GM19467 (cell line): Measurements from ENCODE around the gene C16orf46.
A peak's percentile ranks its signal among the peaks of the same experiment; 100 is the strongest.

Experiments used
- ATAC-seq: cut with Tn5 transposase; IDR thresholded peaks from one replicate; pipeline ENCODE4 v1.9.1; 2021; ENCODE audit warnings: mild to moderate bottlenecking, moderate library complexity; ENCODE audit not compliant: unreplicated experiment

Gene C16orf46

DNA sequence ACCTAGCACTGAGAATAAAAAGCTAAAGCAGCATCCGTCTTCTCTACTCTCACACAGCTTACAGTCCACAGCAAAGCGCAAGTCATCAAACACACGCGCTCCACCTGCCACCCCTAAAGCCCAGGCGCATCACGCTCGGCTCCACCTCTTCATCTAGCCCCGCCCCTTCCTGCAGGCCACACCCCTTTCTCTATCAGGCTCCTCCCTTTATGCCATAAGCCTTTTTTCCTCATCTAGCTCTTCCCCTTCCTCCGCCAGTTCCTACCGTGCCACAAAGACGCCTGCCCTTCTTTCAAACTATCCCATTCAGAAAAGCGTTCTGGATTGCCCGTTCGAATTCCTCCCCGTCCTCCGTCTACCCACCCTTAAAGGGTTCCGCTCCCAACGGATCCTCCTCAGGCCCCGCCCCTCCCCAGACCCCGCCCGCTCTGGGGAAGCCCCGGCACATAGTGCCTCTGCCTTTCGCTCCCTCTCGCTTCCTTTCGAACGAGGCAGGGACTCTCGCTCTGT is 417 bp downstream of the C16orf46 start:
- peak; percentile 79 for ATAC-seq

- ATAC-seq: no peak
Observed at GRCh38 chr16:81073560-81074330, 3.3 kb downstream of the C16orf46 start.

GRCh38 chr16:81071805-81072204 is 5.2 kb downstream of the C16orf46 start:
- ATAC-seq: no peak

- no peak for ATAC-seq
Observed at GRCh38 chr16:81070979-81071378, 6.1 kb downstream of the C16orf46 start.

DNA sequence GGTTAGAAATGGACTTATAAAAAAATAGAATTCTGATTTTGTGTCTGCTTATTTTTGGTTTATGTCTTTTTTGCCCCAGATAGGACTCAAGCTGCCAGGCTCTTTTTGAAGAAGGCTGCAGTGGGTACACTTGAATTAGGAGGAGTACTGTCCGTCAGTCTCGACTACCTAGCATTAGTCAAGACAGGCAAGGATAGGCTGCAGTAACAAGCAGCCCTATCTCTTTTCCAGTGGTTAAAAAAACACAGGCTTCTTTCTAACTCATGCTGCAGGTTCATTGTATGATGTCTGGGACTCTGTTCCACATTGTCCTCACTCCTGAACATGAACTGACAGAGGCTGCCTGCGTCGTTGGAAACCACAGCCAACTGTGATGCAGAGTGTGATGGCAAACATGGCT is 8.0 kb downstream of the C16orf46 start:
- ATAC-seq: no peak

DNA sequence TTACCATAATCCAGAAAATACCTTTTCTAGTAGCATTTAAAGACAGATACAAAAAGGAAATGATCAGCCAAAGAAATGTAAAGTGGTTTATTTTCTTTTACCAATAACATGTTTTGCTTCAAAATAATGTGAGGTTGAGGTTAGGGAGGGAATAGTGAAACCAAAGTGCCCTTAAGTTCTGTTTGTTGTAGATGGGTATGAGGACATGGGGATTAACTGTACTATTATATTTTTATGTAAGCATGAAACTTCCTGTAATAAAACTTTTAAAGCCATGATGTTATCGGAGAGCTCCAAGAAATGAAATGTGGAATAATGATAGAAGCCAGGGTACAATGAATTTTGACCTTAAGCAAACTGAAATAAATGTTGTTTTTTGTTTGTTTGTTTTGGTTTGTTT is 9.9 kb downstream of the C16orf46 start:
- no peak for ATAC-seq

- no peak for ATAC-seq
Observed at GRCh38 chr16:81066681-81067080, 10.4 kb downstream of the C16orf46 start.

- no peak for ATAC-seq
Observed at GRCh38 chr16:81061871-81062608, 15.0 kb downstream of the C16orf46 start.

GRCh38 chr16:81061307-81061640 is 15.8 kb downstream of the C16orf46 start:
- no peak for ATAC-seq

DNA sequence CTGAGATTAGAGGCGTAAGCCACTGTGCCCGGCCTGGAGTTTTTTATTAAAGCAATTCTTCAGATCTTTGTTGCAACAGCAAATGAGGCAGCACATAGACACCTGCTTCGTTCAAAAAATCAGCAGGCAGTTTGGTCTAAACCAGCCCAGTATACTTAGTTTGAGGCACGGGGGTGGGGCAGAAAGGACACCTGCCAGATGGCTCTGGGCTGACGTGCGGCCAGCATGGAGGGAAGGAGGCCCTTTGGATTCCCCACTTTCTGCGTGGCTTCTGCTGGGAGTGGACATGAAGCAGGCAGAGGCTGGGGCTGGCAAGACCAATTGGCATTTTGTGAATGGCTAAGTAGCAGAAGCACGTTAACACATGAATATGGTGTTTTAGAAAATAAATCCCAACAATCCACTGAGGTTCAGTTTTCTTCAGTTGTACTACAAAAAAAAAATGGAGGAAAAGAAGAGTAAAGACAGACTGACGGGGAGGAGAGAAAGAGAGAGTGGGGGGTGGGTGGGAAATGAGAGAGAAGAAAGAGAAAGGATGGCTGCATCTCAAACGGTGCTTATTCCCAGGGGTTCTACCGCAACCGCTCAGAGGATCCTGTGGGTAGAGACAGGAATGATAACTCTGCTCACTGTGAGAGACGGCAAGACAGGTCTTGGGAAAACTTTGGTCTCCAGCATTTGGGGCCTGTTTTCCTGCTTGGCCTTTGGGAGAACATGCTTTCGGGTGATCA is 16.3 kb downstream of the C16orf46 start:
- no peak for ATAC-seq

- no peak for ATAC-seq
Observed at GRCh38 chr16:81053761-81054160, 23.3 kb downstream of the C16orf46 start.

- ATAC-seq: no peak
Observed at GRCh38 chr16:81042821-81043220, 34.2 kb downstream of the C16orf46 start.

GRCh38 chr16:81041696-81042095 is 35.3 kb downstream of the C16orf46 start:
- no peak for ATAC-seq

- no peak for ATAC-seq
Observed at GRCh38 chr16:81040842-81041241, 36.2 kb downstream of the C16orf46 start.

DNA sequence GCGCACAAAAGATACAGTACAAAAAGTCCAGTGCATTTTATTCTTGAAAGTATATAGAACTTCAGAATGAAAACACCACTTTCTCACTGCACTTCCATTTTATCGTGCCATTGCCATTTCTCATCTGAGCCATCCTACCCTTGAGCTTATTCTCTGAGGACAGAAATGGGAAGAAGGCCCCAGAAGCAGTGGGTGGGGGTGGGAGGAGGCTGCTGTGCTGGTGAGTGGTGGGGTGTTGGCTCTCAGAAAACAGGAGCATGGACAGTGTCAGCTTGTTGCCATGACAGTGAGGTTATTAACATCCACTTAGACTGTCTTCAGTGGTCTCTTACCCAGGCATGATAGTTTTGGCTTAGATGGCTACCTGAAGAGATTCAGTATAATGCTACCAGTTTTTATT is 36.9 kb downstream of the C16orf46 start:
- ATAC-seq: no peak

DNA sequence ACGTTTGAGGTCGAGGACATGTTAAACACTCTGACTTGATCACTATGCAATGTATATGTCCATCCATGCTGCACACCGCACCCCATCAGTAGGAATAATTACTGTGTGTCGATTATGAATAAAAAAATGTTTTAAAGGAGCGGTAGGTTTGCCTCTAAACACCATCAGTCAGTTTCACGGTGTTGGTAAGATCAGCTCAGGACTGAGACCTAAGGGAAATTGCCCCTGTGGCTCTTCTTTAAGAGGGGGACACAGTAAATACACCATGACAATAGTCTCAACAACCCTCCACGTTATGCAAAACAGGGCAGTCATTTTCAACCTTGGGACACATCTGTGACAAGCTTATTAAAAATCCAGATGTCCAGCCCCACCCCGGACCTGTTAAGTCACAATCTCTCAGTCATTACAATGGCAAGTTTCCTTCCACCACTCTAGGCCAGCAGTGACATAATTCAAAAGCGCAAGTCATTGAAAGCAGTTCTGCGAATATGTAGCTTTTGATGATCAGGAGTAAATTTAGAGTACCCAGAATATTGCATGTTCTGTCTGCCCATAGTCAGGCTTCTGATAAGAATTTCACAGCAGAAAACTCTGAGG is 40.2 kb downstream of the C16orf46 start:
- ATAC-seq: no peak

DNA sequence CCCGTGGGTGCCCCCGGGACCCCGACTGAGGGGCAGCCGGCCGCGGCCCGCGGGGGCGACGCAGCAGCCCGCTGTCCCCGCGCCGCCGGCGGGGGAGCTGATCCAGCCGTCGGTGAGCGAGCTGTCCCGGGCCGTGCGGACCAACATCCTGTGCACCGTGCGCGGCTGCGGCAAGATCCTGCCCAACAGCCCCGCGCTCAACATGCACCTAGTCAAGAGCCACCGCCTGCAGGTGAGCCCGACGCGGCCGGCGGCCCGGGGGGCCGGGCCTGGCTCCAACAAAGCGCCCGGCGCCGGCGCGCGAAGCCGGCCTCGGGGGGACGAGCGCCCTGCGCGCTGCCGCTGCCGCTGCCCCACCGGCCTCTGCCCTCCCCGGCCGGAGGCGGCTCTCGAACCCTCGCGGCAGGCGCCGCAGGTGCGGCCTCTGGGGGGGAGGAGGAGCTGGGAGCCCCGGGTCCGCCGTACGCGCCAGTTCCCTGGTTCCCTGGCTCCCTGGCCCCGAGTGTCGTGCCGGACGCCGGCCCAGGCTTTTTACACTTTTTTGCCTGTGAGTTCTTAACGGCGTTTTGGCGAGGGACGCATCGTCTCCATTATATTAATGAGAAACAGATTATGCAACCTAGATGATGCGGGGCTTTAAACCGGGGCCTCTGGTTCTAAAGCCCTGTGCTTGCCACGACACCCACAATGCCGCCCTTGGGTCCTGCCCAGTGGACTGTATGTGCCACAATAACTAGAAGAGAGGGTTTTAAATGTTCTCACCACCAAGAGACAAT is 40.9 kb downstream of the C16orf46 start:
- peak; percentile 48 for ATAC-seq

- ATAC-seq: peak; percentile 90
Observed at GRCh38 chr16:81035398-81035974, 41.6 kb downstream of the C16orf46 start, which contains the start of gene ATMIN. Gene ATMIN, plus strand, starts transcription at chr16:81035842. Its CDS starts 29 bp downstream, at chr16:81035871.

- ATAC-seq: no peak
Observed at GRCh38 chr16:81029930-81030604, 47.0 kb downstream of the C16orf46 start.
